HL-60 (cell line): ENCODE measurements around the gene HEPN1.

Source experiments
- POLR2AphosphoS5 ChIP-seq: IDR thresholded peaks from 2 replicates; pipeline ENCODE4 v1.6.1; 2012; ENCODE audit warnings: low read depth
- TF ChIP-seq, protein P1 (sequence below): IDR thresholded peaks from one replicate; pipeline ENCODE4 v1.5.1; 2011; ENCODE audit warnings: low read length, control low read depth, inconsistent platforms; ENCODE audit not compliant: insufficient read depth
- TF ChIP-seq, protein P2 (sequence below): IDR thresholded peaks from 2 replicates; pipeline ENCODE4 v1.6.1; 2012; ENCODE audit warnings: low read depth; ENCODE audit not compliant: insufficient replicate concordance

DNA sequence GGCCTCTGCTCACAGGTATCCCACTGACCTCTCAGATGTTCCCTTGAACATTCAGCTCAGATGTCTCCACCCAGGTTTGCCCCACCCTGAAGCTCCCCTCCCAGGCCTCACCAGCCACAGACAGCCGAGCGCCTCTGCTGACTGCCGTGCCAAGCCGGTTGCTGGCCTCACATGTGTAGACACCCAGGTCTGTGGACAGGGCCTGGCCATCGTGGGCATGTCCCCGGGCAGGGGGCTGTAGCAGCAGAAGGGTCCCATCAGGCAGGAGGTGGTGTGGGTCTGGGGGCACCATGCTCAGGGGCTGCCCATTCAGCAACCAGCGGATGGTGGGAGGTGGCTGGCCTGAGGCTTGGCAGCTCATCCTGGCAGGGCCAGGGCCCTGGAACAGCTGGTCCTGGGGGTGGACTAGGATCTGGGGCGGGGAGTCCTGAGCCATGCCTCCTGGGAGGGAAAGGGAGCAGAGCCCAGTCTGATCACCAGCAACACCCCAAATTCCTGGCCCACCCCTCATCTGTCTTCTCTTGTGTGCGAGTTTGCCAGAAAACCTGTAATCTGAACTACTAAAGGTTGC, 22.1 kb upstream of the HEPN1 start:
- TF ChIP-seq, protein P1, sequence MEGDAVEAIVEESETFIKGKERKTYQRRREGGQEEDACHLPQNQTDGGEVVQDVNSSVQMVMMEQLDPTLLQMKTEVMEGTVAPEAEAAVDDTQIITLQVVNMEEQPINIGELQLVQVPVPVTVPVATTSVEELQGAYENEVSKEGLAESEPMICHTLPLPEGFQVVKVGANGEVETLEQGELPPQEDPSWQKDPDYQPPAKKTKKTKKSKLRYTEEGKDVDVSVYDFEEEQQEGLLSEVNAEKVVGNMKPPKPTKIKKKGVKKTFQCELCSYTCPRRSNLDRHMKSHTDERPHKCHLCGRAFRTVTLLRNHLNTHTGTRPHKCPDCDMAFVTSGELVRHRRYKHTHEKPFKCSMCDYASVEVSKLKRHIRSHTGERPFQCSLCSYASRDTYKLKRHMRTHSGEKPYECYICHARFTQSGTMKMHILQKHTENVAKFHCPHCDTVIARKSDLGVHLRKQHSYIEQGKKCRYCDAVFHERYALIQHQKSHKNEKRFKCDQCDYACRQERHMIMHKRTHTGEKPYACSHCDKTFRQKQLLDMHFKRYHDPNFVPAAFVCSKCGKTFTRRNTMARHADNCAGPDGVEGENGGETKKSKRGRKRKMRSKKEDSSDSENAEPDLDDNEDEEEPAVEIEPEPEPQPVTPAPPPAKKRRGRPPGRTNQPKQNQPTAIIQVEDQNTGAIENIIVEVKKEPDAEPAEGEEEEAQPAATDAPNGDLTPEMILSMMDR: no peak
- no peak for TF ChIP-seq POLR2AphosphoS5
- TF ChIP-seq, protein P2, sequence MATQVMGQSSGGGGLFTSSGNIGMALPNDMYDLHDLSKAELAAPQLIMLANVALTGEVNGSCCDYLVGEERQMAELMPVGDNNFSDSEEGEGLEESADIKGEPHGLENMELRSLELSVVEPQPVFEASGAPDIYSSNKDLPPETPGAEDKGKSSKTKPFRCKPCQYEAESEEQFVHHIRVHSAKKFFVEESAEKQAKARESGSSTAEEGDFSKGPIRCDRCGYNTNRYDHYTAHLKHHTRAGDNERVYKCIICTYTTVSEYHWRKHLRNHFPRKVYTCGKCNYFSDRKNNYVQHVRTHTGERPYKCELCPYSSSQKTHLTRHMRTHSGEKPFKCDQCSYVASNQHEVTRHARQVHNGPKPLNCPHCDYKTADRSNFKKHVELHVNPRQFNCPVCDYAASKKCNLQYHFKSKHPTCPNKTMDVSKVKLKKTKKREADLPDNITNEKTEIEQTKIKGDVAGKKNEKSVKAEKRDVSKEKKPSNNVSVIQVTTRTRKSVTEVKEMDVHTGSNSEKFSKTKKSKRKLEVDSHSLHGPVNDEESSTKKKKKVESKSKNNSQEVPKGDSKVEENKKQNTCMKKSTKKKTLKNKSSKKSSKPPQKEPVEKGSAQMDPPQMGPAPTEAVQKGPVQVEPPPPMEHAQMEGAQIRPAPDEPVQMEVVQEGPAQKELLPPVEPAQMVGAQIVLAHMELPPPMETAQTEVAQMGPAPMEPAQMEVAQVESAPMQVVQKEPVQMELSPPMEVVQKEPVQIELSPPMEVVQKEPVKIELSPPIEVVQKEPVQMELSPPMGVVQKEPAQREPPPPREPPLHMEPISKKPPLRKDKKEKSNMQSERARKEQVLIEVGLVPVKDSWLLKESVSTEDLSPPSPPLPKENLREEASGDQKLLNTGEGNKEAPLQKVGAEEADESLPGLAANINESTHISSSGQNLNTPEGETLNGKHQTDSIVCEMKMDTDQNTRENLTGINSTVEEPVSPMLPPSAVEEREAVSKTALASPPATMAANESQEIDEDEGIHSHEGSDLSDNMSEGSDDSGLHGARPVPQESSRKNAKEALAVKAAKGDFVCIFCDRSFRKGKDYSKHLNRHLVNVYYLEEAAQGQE: no peak
